Chondrocyte (in vitro differentiated cells): ENCODE measurements around the gene STK24. TPM values are rescaled to one million over a fixed set of nuclear protein-coding genes. Genes with fewer than 3 reads are reported as not detected.

Experiments used
- DNase-seq: peaks from one replicate; pipeline ENCODE4 v3.0.0; 2021; ENCODE audit warnings: mixed read lengths, low spot score
- H3K27ac Mint-ChIP-seq: one replicate; pipeline ENCODE4 v1.8.0; 2021; ENCODE audit warnings: mild to moderate bottlenecking, moderate library complexity, mixed read lengths; ENCODE audit not compliant: unreplicated experiment
- H3K27me3 Mint-ChIP-seq: 2 replicates; pipeline ENCODE4 v1.8.0; 2021; ENCODE audit warnings: low read depth, mixed read lengths
- H3K36me3 Mint-ChIP-seq: 2 replicates; pipeline ENCODE4 v1.8.0; 2021; ENCODE audit warnings: low read depth, mixed read lengths
- H3K4me1 Mint-ChIP-seq: 2 replicates; pipeline ENCODE4 v1.8.0; 2021; ENCODE audit warnings: low read depth, mild to moderate bottlenecking, mixed read lengths
- H3K4me3 Mint-ChIP-seq: one replicate; pipeline ENCODE4 v1.8.0; 2021; ENCODE audit warnings: mild to moderate bottlenecking, moderate library complexity, mixed read lengths; ENCODE audit not compliant: unreplicated experiment
- H3K9me3 Mint-ChIP-seq: 2 replicates; pipeline ENCODE4 v1.8.0; 2021; ENCODE audit warnings: low read depth, mixed read lengths
- CTCF ChIP-seq: fragments of 200-600 bp; sonication (generic); IDR thresholded peaks from 2 replicates; pipeline ENCODE4 v1.5.0; 2021; ENCODE audit warnings: antibody characterized with exemption, mild to moderate bottlenecking, moderate library complexity
- total RNA-seq: library from RNA; stranded (reverse); gene quantifications from 3 replicates; pipeline ENCODE4 v1.2.1, GENCODE V29; 2021

The STK24 gene
- total RNA-seq, 1 donor from 2014 or later, result 100 TPM

DNA sequence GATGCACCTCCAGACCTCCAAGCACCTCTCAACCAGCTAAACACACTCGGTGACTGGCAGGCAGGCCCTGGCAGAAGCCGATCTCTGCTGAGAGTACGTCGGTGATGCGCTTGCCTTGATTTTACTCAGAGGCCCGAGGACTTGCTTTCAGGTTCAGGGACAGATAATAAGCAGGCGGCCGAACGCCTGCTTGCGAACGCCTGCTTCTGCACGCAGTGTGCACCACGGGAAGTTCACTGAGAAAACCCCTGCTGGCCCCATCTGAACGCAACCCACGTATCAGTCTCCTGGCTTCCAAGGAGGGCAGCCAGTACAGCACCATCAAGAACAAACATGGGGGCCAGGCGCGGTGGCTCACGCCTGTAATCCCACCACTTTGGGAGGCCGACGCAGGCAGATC, 108.0 kb downstream of the STK24 start:
- no peaks in the 10 kb centered on the region for H3K9me3 Mint-ChIP-seq
- no peak overlapping the region for H3K4me3 Mint-ChIP-seq
- no peak overlapping the region for H3K27ac Mint-ChIP-seq

GRCh38 chr13:98468361-98468760, 108.5 kb downstream of the STK24 start:
- Mint-ChIP-seq H3K4me3 (no peak overlapping the region), H3K36me3 (peaks cover 28% of the 10 kb centered on the region), H3K9me3 (no peaks in the 10 kb centered on the region), H3K27me3 (no peaks in the 10 kb centered on the region), H3K4me1 (peaks cover 8% of the 10 kb centered on the region), H3K27ac (peak overlapping the region; percentile 46)
- no peak for DNase-seq
- TF ChIP-seq CTCF, result no peak

More for the DNA sequence above, 108.0 kb downstream of the STK24 start:
- no peaks in the 10 kb centered on the region for H3K27me3 Mint-ChIP-seq
- H3K36me3 Mint-ChIP-seq, result peaks cover 26% of the 10 kb centered on the region
- H3K4me1 Mint-ChIP-seq, result peaks cover 8% of the 10 kb centered on the region
- DNase-seq, result no peak
- TF ChIP-seq CTCF, result no peak

GRCh38 chr13:98467263-98467985, 109.5 kb downstream of the STK24 start:
- Mint-ChIP-seq H3K27me3 (no peaks in the 10 kb centered on the region), H3K27ac (no peak overlapping the region), H3K4me1 (peaks cover 17% of the 10 kb centered on the region), H3K36me3 (peaks cover 34% of the 10 kb centered on the region), H3K9me3 (no peaks in the 10 kb centered on the region), H3K4me3 (no peak overlapping the region)
- TF ChIP-seq CTCF, result no peak
- no peak for DNase-seq

- DNase-seq, result no peak
- Mint-ChIP-seq H3K27me3 (no peaks in the 10 kb centered on the region), H3K4me3 (no peak overlapping the region), H3K36me3 (peaks cover 28% of the 10 kb centered on the region), H3K4me1 (peaks cover 23% of the 10 kb centered on the region), H3K27ac (no peak overlapping the region), H3K9me3 (no peaks in the 10 kb centered on the region)
- peak; percentile 89 for TF ChIP-seq CTCF
Measured at GRCh38 chr13:98466634-98467236, 110.2 kb downstream of the STK24 start.

DNA sequence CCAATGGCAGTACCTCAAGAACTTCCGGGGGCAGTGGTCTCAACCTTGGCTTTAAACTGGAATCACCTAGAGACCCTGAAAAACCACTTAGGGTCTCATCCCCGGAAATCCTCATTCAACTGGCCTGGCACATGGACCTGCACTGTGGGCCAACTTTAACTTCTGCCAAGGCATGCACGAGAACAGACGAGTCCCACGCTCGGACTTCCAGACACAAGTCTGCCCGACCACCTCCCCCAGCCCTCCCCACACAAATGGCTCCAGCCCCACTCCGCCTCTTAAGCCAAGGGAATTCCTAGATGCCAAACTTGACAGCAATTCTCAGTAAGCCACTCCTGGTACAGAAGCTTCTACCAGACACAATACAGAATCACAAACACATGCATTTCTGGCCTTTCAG, 114.0 kb downstream of the STK24 start:
- peak overlapping the region; percentile 68 for H3K27ac Mint-ChIP-seq
- peaks cover 27% of the 10 kb centered on the region for H3K36me3 Mint-ChIP-seq
- H3K4me3 Mint-ChIP-seq, result peak overlapping the region; percentile 29
- no peak for DNase-seq
- TF ChIP-seq CTCF, result no peak
- no peaks in the 10 kb centered on the region for H3K9me3 Mint-ChIP-seq
- H3K4me1 Mint-ChIP-seq, result peaks cover 28% of the 10 kb centered on the region
- no peaks in the 10 kb centered on the region for H3K27me3 Mint-ChIP-seq
